Posterior vena cava (tissue), 2 donors: ENCODE measurements around the gene NUPR1. TPM values are rescaled to one million over a fixed set of nuclear protein-coding genes. Genes with fewer than 3 reads are reported as not detected.
"Not testable (repeated sequence)": the region's sequence is repeated elsewhere in the genome, so short reads cannot be mapped to it uniquely, and the experiment has no call there.

Experiments used
- DNase-seq: peaks from one replicate; pipeline ENCODE4 v3.0.0-alpha.2; 2020; ENCODE audit warnings: low spot score
- intact Hi-C, 2 donors: fragments of 100-400 bp; cut with DNase I; formaldehyde crosslinking; loops; one replicate each; pipeline versions ENCODE4 v1.14.1 to v1.14.2; 2022 to 2023
- total RNA-seq, 2 donors: library from RNA; stranded (reverse); fragmentation: NEBNext Ultra II Directional; extraction: Animal tissue kit (Norgen Biotek cat#: 25700); gene quantifications; one replicate each; pipeline ENCODE4 v1.2.1, GENCODE V29; 2021
- donor health status: DM: yes; HTN: yes; CAD: no.
- donor health status: DM: yes; HTN: yes; CAD: no.

The NUPR1 gene
- total RNA-seq, 2 donors from 2014 or later: 95.3 to 159 TPM

DNA sequence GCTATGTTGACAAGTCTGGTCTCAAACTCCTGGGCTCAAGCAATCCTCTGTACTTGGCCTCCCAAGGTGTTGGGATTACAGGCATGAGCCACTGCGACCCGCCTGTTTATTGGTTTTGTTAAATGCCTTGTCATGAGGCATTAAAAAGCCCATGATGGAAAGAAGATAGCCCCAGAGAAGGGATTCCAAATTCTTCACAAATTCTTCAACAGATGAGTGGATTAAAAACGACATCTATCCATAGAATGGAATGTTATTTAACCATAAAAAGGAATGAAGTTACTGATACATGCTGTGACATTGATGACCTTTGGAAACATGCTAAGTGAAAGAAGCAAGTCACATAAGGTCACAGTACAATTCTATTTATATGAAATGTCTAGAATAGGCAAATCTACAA is 19.7 kb upstream of the NUPR1 start:
- no peak for DNase-seq
- intact Hi-C loops: no loop called here

DNA sequence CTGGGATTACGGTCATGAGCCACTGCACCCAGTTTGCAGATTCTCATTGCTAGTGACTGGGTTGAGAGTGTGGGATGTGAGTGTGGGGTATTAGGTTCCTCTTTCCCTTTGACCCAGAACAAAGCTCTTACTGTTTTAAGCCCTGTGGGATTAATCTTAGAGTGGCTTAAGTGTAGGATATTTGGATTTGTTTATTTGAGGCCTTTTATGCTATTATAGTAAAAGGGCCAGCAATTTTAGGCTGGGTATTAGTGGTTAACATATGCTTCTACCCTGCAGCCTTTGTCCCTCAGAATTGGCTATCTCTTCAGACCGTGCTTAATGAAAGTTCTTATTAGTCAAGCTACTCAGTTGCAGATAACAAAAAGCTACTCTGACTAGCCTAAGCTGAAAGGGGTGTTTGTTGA is 18.1 kb upstream of the NUPR1 start:
- intact Hi-C loops: no loop called here
- DNase-seq: no peak

DNA sequence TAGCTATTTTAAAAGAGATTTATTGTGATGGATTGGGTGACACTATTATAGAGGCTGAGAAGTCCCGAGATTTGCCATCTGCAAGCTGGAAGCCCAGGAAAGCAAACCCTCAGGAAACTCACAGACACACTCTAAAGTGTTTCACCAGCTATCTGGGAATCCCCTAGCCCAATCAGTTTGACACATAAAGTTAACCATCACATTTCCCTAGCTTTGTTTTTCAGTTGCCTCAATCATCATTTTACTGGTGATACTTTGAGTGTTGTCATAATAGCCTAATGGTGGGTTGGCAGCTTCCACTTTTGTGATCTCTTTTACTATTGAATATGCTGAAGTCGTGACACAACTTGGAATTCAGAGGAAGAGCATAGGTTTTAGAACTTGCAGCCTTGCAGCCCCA is 16.8 kb upstream of the NUPR1 start:
- no peak for DNase-seq
- intact Hi-C loops: no loop called here

DNA sequence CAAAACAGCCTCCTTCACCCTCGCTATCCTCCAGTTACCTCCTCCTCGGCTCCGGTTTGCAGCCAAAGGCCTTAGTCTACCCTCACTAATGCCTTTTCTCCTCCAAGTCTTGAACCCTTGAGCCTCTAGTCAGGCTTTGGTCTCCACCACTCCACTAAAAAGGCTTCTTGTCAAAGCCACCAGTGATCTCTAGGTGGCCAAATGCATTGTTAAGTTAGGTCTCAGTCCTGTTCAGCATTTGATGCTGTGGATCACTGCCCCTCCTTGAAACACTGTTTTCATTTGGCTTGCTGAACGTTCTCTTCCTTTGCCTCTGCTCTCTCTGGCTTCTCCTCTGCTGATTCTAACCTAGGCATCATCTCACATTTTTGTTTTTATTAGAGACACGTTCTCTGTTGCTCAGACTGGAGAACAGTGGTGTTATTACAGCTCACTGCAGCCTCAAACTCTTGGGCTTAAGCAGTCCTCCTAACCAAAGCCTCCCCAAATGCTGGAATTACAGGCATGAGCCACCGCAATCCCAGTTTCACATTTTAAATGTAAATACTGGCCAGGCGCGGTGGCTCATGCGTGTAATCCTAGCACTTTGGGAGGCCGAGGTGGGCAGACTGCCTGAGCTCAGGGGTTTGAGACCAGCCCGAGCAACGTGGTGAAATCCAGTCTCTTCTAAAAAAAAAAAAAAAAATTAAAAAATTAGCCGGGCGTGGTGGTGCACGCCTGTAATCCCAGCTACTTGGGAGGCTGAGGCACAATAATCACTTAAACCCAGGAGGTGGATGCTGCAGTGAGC is 16.1 kb upstream of the NUPR1 start:
- intact Hi-C loops: no loop called here
- DNase-seq: no peak

DNA sequence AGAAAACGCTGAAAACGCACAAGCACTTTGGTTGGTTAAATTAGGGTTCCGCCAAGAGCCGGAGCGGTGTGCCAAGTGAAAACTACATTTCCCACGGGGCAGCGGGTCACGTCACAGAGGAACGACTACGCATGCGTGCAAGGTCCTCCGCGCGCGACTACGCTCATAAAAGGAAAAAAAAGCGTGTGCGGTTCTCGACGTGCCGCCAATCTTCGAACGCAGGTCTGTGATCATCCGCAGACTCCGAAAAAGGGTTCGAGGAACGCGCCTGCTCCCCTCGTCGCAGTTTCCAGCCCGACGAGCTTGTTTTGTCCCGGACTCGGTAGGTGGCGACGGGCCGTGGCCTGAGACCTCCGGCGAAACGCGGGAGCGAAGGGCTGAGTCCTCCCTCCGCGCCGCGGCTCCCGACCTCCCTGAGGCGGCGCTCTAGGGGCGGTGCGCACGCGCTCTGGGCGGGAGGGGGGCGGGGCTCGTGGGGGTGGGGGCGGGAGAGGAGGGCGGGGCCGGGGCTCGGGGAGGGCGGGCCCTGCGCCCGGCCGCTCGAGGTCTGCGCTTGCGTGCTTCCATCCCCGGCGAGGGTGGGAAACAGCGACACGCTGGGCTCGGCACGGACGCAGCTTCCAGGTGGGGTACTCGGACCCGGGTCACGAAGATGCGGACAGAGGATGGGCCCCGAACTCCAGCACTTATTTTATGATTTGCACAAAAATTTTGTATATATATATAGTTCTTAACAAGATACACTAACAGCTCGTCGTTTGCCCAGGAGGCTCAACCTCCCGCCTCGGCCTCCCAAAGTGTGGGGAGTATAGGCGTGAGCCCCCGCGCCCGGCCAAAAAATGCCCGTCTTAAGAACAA is 15.2 kb upstream of the NUPR1 start, which contains the start of gene SGF29:
Gene SGF29 (plus strand): TSS at position 145 of the 858 bp plus-strand sequence. CDS start 27,150 bp downstream, outside the sequence.
- DNase-seq: peak; percentile 98
- intact Hi-C loops: no loop called here

DNA sequence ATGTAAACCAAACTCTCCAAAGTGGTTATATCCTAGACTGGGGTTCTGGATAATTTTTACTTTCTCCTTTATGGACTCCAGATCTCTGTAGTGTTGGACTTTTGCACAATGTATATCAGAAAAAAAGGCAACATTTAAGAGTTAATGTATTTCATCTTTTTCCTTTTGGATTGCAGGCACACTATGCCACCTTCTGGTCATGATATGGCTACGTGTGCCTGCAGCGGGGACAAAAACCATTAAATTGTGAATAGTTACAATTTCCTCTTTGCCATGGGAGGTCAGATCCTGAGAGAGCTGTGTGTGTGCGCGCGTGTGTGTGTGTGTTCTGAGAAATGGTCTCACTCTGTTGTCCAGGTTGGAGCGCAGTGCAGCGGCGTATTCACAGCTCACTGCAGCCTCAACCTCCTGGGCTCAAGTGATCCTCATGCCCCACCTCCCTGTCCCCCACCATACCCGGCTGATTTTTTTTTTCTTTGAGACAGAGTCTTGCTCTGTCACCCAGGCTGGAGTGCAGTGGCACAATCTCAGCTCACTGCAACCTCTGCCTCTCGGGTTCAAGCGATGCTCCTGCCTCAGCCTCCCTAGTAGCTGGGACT is 10.6 kb upstream of the NUPR1 start:
- intact Hi-C loops: loop anchor here in 1 of 2 donors (10.0 kb wide), 1 partner anchor 55 kb away; the partner anchor contains the start of genes APOBR and CLN3
- no peak for DNase-seq

DNA sequence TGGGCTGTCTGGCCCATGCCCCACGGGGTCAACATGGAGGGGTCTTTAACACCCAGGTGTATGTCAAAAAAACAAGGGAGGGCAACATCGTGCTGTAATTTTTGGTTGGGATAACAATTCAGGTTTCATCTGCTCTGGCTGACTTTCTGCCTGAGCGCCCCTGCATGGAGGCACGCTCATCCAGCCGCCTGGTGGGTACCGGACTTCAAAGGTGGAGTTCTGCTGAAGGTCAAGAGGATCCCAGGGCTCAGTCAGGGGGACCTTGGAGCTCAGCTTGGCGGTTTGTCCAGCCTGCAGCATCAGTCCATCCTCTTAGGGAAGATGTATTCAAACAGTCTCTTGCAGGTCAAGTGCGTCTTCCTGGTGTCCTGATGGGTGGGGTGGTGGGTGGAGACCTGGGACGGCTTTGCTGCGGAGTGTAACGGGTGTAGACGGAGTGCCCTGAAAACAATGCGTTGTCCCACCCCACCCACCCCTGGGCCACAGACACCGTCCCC is 9.6 kb upstream of the NUPR1 start:
- intact Hi-C loops: loop anchor here in 1 of 2 donors (10.0 kb wide), 1 partner anchor 54 kb away; the partner anchor contains the start of genes APOBR and CLN3
- DNase-seq: no peak

DNA sequence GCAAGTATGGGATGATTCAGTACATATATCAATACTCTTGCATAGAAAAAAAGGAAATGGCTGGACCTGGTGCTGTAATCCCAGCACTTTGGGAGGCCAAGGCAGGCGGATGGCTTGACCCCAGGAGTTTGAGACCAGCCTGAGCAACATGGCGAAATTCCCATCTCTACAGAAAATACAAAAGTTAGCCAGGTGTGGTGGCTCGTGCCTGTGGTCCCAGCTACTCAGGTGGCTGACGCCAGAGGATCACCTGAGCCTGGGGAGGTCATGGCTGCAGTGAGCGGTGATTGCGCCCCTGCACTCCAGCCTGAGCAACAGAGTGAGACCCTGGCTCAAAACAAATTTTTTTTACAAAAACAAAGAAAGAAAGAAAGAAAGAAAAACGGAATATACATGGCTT is 7.9 kb upstream of the NUPR1 start:
- intact Hi-C loops: loop anchor here in 1 of 2 donors (10.0 kb wide), 1 partner anchor 52 kb away; the partner anchor contains the start of genes APOBR and CLN3
- no peak for DNase-seq

DNA sequence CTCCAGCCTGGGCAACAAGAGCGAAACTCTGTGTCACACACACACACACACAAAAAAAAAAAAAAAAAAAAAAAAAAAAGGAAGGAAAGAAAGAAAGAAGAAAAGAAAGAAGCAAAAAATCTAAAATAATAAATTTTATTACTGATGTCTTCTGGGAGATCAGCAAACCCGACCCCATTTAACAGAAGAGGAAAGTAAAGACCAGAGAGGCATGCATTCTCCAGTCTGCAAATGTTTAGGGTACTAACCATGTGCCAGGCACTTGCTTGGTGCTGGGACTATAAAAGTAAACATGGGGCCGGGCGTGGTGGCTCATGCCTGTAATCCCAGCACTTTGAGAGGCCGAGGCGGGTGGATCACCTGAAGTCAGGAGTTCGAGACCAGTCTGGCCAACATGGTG is 7.2 kb upstream of the NUPR1 start:
- DNase-seq: not testable (repeated sequence)
- intact Hi-C loops: loop anchor here in 1 of 2 donors (10.0 kb wide), 1 partner anchor 51 kb away; the partner anchor contains the start of genes APOBR and CLN3

DNA sequence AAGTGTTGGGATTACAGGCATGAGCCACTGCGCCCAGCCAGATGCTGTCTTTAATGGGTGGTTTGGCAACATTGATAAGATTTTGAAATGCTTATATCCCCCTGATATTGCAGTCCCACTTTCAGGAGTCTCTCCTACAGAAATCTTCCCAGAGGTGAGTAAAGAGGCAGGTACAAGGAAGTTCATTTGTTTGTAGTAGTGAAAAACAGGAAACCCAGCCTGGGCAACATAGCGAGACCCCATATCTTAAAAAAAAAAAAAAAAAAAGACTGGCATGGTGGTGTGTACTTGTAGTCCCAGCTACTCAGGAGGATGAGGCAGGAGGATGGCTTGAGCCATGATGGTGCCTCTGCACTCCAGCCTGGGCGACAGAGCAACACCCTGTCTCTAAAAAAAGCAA is 6.2 kb upstream of the NUPR1 start:
- no peak for DNase-seq
- intact Hi-C loops: loop anchor here in 1 of 2 donors (10.0 kb wide), 1 partner anchor 50 kb away; the partner anchor contains the start of genes APOBR and CLN3

DNA sequence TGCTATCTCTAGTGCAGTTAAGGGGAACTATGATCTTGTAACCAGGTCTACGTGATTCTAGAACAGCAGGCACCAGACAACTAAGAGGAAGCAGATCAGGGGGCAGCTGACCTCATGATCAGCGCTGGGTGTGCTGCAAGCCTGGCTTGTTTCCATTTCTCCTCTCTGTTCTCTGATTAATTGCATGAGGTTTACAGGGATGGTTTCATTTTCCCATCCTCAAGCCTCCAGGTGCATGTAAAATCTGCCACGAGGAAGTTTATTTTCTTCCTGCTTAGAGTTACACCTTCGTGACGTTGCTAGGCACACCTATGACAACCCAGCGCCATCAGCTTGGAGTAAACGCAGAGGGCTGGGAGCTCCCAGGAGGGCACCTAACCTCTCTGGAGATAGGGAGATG is 4.3 kb upstream of the NUPR1 start:
- no peak for DNase-seq
- intact Hi-C loops: loop anchor here in 1 of 2 donors (10.0 kb wide), 1 partner anchor 48 kb away; the partner anchor contains the start of genes APOBR and CLN3

DNA sequence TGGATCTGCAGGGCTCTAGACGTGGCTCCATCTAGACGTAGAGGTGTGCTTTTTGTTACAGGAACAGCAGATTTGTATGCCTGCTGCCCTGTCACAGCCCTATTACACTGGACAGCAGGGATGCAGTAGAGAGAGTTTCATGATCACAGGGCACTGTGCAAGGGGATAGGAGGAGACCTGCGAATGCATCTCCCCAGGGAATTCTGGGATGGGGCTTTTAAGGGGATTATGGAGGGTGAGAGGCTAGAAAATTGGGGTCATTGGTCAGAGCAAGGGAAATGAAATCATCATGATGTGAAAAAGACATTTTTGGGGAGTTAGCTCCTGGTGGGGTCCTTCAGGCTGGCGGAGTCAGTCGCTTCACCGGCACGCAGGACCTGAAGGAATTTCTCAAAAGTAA is 3.9 kb upstream of the NUPR1 start:
- intact Hi-C loops: loop anchor here in 1 of 2 donors (10.0 kb wide), 1 partner anchor 48 kb away; the partner anchor contains the start of genes APOBR and CLN3
- no peak for DNase-seq

DNA sequence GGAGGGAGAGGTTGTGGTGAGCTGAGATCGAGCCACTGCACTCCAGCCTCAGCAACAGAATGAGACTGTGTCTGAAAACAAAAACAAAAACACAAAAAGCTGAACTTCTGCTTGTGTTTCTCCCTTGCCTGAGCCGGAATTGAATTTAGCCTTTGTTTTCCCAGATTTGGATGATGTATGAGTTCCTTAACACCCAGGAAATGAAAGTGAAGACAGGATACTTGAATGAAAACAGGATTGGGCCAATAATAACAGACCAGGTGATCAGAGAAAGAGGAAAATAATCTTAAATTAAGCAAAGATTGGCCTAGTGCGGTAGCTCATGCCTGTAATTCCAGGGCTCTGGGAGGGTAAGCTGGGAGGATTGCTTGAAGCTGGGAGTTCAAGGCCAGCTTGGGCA is 1.6 kb upstream of the NUPR1 start:
- intact Hi-C loops: loop anchor here in 1 of 2 donors (10.0 kb wide), 1 partner anchor 46 kb away; the partner anchor contains the start of genes APOBR and CLN3
- DNase-seq: no peak

DNA sequence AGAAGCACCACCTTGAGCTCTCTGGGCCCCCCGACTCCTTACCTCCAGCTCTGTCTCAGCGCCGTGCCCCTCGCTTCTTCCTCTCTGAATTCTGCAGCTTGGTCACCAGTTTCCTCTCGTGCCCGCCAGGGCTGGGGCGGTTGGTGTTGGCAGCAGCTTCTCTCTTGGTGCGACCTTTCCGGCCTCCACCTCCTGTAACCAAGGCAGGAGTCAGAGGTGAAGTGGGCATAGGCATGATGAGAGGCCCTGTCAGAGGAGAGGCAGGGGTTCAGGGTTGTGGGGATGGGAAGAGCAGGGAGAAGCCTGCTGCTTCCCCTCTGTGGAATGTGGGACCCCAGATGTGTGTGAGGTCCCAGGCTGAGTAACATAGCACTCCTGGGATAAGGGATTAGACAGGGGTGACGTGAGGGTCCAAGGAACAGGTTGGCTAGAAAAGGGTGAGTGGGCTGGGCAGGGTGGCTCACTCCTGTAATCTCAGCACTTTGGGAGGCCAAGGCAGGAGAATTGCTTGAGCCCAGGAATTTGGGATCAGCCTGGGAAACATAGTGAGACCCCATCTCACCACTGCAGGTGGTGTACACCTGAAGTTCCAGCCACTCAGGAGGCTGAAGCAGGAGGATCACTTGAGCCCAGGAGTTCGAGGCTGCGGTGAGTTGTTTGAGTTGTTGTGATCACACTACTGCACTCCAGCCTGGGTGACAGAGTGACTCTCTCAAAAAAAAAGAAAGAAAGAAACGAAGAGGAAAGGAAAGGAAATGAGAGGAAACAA is 626 bp downstream of the NUPR1 start:
- intact Hi-C loops: no loop called here
- DNase-seq: no peak

DNA sequence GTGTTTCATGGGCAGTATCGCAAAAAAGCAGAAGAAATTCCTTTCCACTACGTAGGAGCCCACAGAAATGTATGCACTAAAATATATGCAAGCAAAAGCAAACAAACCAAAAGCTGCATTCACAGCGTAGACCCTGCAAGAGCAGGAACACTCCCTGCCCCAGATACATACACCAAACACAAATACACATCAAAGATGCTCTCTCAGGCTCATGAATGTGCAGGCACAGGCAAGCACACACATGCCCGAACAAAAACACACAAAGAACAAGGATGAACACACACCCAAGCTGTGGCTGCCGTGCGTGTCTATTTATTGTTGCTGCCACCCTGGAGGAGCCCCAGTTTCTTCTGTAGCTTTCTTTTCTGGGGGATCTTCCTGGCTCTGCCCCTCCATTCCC is 1.7 kb downstream of the NUPR1 start:
- no peak for DNase-seq
- intact Hi-C loops: no loop called here

DNA sequence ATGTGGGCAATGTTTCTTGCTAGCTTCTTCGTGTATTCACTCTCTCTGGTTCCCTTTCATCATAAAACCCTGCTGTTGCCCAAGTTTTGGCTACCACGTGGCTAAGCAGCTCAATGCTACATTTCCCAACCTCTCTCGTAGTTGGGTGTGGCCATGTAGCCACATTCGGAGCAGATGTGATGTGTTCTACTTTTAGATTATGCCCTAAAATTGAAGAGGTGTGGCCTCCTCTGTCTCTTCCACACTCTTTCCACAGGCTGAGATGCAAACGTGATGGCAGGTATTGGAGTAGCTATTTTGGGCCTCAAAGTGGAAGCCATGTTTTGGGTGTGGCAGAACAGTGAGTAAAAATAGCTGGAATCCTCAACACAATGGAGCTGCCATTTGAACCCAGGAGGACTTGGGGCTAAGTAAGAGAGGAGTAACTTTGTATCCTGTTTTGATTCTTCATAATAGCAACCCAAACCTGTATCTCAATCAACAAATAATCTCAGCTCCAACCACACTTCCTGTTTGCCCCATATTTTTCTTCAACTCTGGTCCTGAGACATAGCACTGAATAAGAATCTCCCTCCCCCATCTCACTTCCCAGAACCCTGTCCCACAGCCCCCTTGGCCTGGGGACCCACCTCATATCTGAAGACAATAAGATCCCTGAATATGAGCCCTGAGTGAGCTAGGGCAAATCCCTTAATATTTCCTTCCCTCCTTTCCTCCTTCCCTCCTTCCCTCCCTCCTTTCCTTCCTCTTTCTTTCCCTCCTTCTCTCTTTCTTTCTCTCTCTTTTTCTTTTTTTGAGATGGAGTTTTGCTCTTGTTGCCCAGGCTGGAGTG is 4.0 kb downstream of the NUPR1 start:
- peak; percentile 85 for DNase-seq
- intact Hi-C loops: no loop called here

DNA sequence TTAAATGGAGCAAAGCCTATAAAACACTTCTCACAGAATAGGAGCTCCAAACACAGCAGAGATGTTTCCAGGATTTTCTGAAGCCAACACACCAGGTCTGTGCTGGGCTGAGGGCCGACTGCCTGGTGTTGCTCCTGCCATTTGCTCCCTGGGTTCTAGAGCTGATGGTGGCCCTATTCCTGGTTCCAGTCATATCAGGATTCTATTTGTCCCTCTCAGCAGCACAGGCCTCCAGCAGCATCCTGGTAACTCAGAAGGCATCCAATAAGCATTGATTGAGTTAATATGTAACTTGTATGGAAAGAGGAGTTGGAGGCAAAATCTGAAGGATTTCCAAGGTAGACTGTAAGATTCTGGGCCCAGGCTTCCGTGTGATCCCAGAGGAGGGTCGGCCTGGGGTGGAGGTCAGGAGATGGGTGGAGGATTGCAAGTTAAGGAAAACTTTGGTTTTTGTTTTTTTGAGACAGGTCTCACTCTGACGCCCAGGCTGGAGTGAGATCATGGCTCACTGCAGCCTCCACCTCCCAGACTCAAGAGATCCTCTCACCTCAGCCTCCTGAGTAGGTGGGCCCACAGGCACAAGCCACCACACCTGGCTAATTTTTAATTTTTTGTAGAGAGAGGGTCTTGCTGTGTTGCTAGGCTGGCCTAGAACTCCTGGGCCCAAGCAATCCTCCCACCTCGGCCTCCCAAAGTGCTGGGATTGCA is 5.7 kb downstream of the NUPR1 start:
- intact Hi-C loops: no loop called here
- no peak for DNase-seq
